NCI-H2107 treated with DMSO at 0.1 percent for 48 hours (cell line): ENCODE measurements around the gene ADAMTSL2.

Experiments used
- DNase-seq: peaks from one replicate; lab custom pipeline; 2025; ENCODE audit not compliant: unreplicated experiment; lab: John Stamatoyannopoulos, UW

The ADAMTSL2 gene

GRCh38 chr9:133618726-133619125 is 84.2 kb downstream of the ADAMTSL2 start:
- no peak for DNase-seq

GRCh38 chr9:133619791-133620190 is 85.3 kb downstream of the ADAMTSL2 start:
- DNase-seq: peak; percentile 78

- no peak for DNase-seq
Measured at GRCh38 chr9:133621725-133622267, 87.3 kb downstream of the ADAMTSL2 start.

GRCh38 chr9:133622555-133622954 is 88.1 kb downstream of the ADAMTSL2 start:
- no peak for DNase-seq
